Measurements from ENCODE around the gene HES5. TPM values are rescaled to one million over a fixed set of nuclear protein-coding genes. Genes with fewer than 3 reads are reported as not detected.

Gene HES5
- total and polyA plus RNA-seq, 7 experiments from 2014 or later: not detected

DNA sequence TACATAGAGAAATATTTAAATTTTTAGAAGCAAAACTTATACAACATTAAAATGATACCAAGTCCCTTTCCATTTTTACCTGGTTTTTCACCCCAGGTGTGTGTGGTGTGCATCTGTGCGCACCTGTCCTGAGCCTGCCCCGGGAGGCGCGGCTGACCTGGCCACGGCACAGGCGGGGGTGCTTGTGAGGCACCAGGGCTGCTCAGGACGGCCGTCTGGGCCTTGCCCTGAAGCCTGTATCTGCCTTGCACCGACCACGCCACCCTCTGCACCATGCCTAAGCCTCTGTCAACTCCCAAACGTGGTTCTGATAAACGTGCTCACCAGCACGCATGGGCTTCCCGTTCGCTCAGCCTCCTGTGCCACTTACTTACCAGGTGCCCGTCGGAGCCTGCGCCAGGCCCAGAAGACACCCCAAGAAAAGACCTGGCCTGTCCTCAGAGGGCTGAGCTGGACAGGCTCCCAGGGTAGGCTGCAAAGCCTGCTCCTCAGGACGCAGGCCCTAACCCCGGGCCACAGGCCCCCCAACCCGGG is 24.5 kb downstream of the HES5 start:
- Histone ChIP-seq H3K4me3 (ENCODE audit: low read length) (no peak overlapping the region), H3K27me3 (ENCODE audit: control insufficient read depth in 2 of 2, insufficient read depth in 2 of 2, low read length in 2 of 2) (no peaks in the 10 kb centered on the region), H3K36me3 (ENCODE audit: control insufficient read depth in 2 of 3, insufficient read depth in 3 of 3, low read length in 3 of 3) (peaks cover 0 to 33% (median 6%) of the 10 kb centered on the region in 3 experiments), H3K27ac (ENCODE audit: low read depth, low read length) (no peak overlapping the region), H3K4me1 (ENCODE audit: control insufficient read depth in 2 of 2, insufficient read depth in 2 of 2, low read length in 2 of 2) (no peaks in the 10 kb centered on the region), H3K9me3 (ENCODE audit: control insufficient read depth in 2 of 3, low read length in 3 of 3) (no peaks in the 10 kb centered on the region)
- ATAC-seq: no peak
- intact Hi-C loops (cut with micrococcal nuclease): no loop called here
- no peak for DNase-seq
- Mint-ChIP-seq H3K4me3 (no peak overlapping the region), H3K4me1 (peaks cover 0 to 4% (median under 1%) of the 10 kb centered on the region in 7 donors), H3K27me3 (no peaks in the 10 kb centered on the region), H3K27ac (peak overlapping the region in 2 of 9 donors; percentile 23 to 38), H3K36me3 (peaks cover 0 to 4% (median 2%) of the 10 kb centered on the region in 5 donors), H3K9me3 (peaks cover 0 to 2% (median 0%) of the 10 kb centered on the region in 11 donors)
- ChIA-PET CTCF (no interaction called here), POLR2A (interaction anchor here (1.4 kb wide), 1 partner anchor 17 kb away, joined by 3 read pairs; no protein-coding TSS in a partner anchor)

DNA sequence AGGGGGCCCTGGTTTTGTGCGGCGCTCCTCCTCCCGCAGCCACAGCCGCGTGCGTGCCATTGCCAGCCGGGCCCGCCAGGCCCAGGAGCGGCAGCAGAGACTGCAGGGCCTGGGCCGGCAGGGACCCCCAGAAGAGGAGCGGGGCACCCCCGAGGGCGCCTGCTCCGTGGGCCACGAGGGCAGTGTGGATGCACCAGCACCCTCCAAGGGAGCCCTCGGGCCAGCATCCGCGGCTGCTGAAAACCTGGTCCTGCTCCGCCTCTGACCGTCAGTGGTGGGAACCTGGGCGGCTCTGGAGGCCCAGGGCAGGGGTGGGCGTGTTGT is 25.2 kb downstream of the HES5 start:
- Histone ChIP-seq H3K27ac (ENCODE audit: low read depth, low read length) (no peak overlapping the region), H3K36me3 (ENCODE audit: control insufficient read depth in 2 of 3, insufficient read depth in 3 of 3, low read length in 3 of 3) (peaks cover 0 to 27% (median 6%) of the 10 kb centered on the region in 3 experiments), H3K4me1 (ENCODE audit: control insufficient read depth in 2 of 2, insufficient read depth in 2 of 2, low read length in 2 of 2) (peaks cover 5 to 6% of the 10 kb centered on the region in 2 donors), H3K9me3 (ENCODE audit: control insufficient read depth in 2 of 3, low read length in 3 of 3) (no peaks in the 10 kb centered on the region), H3K4me3 (ENCODE audit: low read length) (no peak overlapping the region), H3K27me3 (ENCODE audit: control insufficient read depth in 2 of 2, insufficient read depth in 2 of 2, low read length in 2 of 2) (no peaks in the 10 kb centered on the region)
- ChIA-PET POLR2A (no interaction called here), CTCF (no interaction called here)
- intact Hi-C loops (cut with micrococcal nuclease): no loop called here
- Mint-ChIP-seq H3K4me1 (peaks cover 0 to 10% (median 6%) of the 10 kb centered on the region in 7 donors), H3K4me3 (no peak overlapping the region), H3K27ac (no peak overlapping the region), H3K9me3 (peaks cover 0 to 2% (median 0%) of the 10 kb centered on the region in 11 donors), H3K36me3 (peaks cover 0 to 4% (median 2%) of the 10 kb centered on the region in 5 donors), H3K27me3 (no peaks in the 10 kb centered on the region)
- DNase-seq: no peak
- ATAC-seq: no peak

GRCh38 chr1:2504225-2504948 is 25.7 kb downstream of the HES5 start:
- Mint-ChIP-seq H3K27ac (no peak overlapping the region), H3K27me3 (no peaks in the 10 kb centered on the region), H3K4me3 (no peak overlapping the region), H3K36me3 (peaks cover 0 to 4% (median 2%) of the 10 kb centered on the region in 5 donors), H3K9me3 (peaks cover 0 to 2% (median 0%) of the 10 kb centered on the region in 11 donors), H3K4me1 (peaks cover 0 to 13% (median 9%) of the 10 kb centered on the region in 7 donors)
- POLR2A ChIA-PET: interaction anchor here (1.3 kb wide), 1 partner anchor 10 kb away, joined by 5 read pairs; no protein-coding TSS in a partner anchor
- no peak overlapping the region for H3K4me3 ChIP-seq (ENCODE audit: low read length)
- peaks cover 10 to 11% of the 10 kb centered on the region in 2 donors for H3K4me1 ChIP-seq (ENCODE audit: control insufficient read depth in 2 of 2, insufficient read depth in 2 of 2, low read length in 2 of 2)
- no peaks in the 10 kb centered on the region for H3K9me3 ChIP-seq (ENCODE audit: control insufficient read depth in 2 of 3, low read length in 3 of 3)
- CTCF ChIA-PET: no interaction called here
- H3K27me3 ChIP-seq (ENCODE audit: control insufficient read depth in 2 of 2, insufficient read depth in 2 of 2, low read length in 2 of 2): no peaks in the 10 kb centered on the region
- no peak for DNase-seq
- H3K27ac ChIP-seq (ENCODE audit: low read depth, low read length): no peak overlapping the region
- intact Hi-C loops (cut with micrococcal nuclease): no loop called here
- H3K36me3 ChIP-seq (ENCODE audit: control insufficient read depth in 2 of 3, insufficient read depth in 3 of 3, low read length in 3 of 3): peaks cover 0 to 22% (median 1%) of the 10 kb centered on the region in 3 experiments
- ATAC-seq: no peak

- CTCF ChIA-PET: no interaction called here
- ATAC-seq (no peak), DNase-seq (no peak)
- no peaks in the 10 kb centered on the region for H3K27me3 Mint-ChIP-seq
- H3K4me1 Mint-ChIP-seq: peaks cover 0 to 15% (median 9%) of the 10 kb centered on the region in 7 donors
- POLR2A ChIA-PET: interaction anchor here (1.3 kb wide), 1 partner anchor 10 kb away, joined by 5 read pairs; no protein-coding TSS in a partner anchor
- peaks cover 0 to 15% (median 0%) of the 10 kb centered on the region in 3 experiments for H3K36me3 ChIP-seq (ENCODE audit: control insufficient read depth in 2 of 3, insufficient read depth in 3 of 3, low read length in 3 of 3)
- peaks cover 0 to 2% (median 0%) of the 10 kb centered on the region in 11 donors for H3K9me3 Mint-ChIP-seq
- no peak overlapping the region for H3K4me3 ChIP-seq (ENCODE audit: low read length)
- H3K27ac Mint-ChIP-seq: no peak overlapping the region
- no peaks in the 10 kb centered on the region for H3K9me3 ChIP-seq (ENCODE audit: control insufficient read depth in 2 of 3, low read length in 3 of 3)
- peaks cover 0 to 4% (median 2%) of the 10 kb centered on the region in 5 donors for H3K36me3 Mint-ChIP-seq
- intact Hi-C loops (cut with micrococcal nuclease): no loop called here
- H3K4me3 Mint-ChIP-seq: no peak overlapping the region
- H3K4me1 ChIP-seq (ENCODE audit: control insufficient read depth in 2 of 2, insufficient read depth in 2 of 2, low read length in 2 of 2): peaks cover 13 to 15% of the 10 kb centered on the region in 2 donors
- no peak overlapping the region for H3K27ac ChIP-seq (ENCODE audit: low read depth, low read length)
- H3K27me3 ChIP-seq (ENCODE audit: control insufficient read depth in 2 of 2, insufficient read depth in 2 of 2, low read length in 2 of 2): no peaks in the 10 kb centered on the region
These were observed 26.4 kb downstream of the HES5 start for GRCh38 chr1:2503554-2504224.

DNA sequence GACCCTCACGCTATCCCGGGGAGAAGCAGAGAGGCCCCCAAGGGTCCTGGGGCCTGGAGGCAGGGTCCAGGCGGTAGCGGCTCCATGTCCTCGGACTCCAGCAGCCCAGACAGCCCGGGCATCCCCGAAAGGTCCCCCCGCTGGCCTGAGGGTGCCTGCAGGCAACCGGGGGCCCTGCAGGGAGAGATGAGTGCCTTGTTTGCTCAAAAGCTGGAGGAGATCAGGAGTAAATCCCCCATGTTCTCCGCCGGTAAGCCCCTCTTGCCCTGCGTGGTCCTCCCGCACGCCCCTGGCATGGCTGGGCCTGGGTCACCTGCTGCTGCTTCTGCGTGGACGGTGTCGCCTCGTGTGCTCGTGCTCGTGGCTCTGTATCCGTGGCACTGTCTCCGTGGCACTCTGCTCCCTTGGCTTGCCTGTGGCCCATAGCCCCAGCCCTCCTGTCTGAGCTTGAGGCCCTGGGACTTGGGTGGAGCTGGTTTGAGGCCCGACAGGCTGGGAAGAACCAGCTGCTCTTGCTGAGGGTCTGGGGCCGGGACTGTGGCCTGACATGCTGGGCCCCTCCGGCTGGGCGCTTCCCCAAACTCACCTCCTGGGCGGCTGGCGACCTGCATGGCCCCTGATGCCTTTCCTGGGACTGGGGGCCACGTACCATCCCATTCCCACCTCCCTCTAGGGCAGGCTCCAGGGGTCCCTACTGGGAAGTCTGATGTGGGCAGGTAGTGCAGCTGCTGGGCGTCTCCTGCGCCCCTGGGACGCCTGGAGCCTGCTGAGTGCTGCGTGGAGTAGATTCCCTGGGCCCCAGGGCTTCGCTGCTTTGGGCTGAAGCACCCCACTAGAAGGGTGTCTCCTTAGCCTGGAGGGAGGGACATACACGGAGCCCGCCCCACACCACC is 27.2 kb downstream of the HES5 start:
- Mint-ChIP-seq H3K27ac (no peak overlapping the region), H3K9me3 (peaks cover 0 to 2% (median 0%) of the 10 kb centered on the region in 11 donors), H3K4me1 (peaks cover 0 to 15% (median 9%) of the 10 kb centered on the region in 7 donors), H3K4me3 (no peak overlapping the region), H3K36me3 (no peaks in the 10 kb centered on the region), H3K27me3 (no peaks in the 10 kb centered on the region)
- ChIA-PET CTCF (no interaction called here), POLR2A (interaction anchor here (1.3 kb wide), 1 partner anchor 9 kb away, joined by 5 read pairs; no protein-coding TSS in a partner anchor)
- intact Hi-C loops (cut with micrococcal nuclease): no loop called here
- Histone ChIP-seq H3K4me3 (ENCODE audit: low read length) (no peak overlapping the region), H3K9me3 (ENCODE audit: control insufficient read depth in 2 of 3, low read length in 3 of 3) (no peaks in the 10 kb centered on the region), H3K27ac (ENCODE audit: low read depth, low read length) (no peak overlapping the region), H3K4me1 (ENCODE audit: control insufficient read depth in 2 of 2, insufficient read depth in 2 of 2, low read length in 2 of 2) (peaks cover 13 to 15% of the 10 kb centered on the region in 2 donors), H3K27me3 (ENCODE audit: control insufficient read depth in 2 of 2, insufficient read depth in 2 of 2, low read length in 2 of 2) (no peaks in the 10 kb centered on the region), H3K36me3 (ENCODE audit: control insufficient read depth in 2 of 3, insufficient read depth in 3 of 3, low read length in 3 of 3) (peaks cover 0 to 9% (median 0%) of the 10 kb centered on the region in 3 experiments)
- ATAC-seq (no peak), DNase-seq (no peak)

- Mint-ChIP-seq H3K4me3 (no peak overlapping the region), H3K9me3 (peaks cover 0 to 2% (median 0%) of the 10 kb centered on the region in 11 donors), H3K27me3 (no peaks in the 10 kb centered on the region), H3K36me3 (no peaks in the 10 kb centered on the region), H3K27ac (no peak overlapping the region), H3K4me1 (peaks cover 0 to 15% (median 9%) of the 10 kb centered on the region in 7 donors)
- ChIA-PET CTCF (no interaction called here), POLR2A (no interaction called here)
- DNase-seq: no peak
- intact Hi-C loops (cut with micrococcal nuclease): no loop called here
- H3K27ac ChIP-seq (ENCODE audit: low read depth, low read length): no peak overlapping the region
- H3K27me3 ChIP-seq (ENCODE audit: control insufficient read depth in 2 of 2, insufficient read depth in 2 of 2, low read length in 2 of 2): no peaks in the 10 kb centered on the region
- no peak for ATAC-seq
- peaks cover 0 to 2% (median 0%) of the 10 kb centered on the region in 3 experiments for H3K36me3 ChIP-seq (ENCODE audit: control insufficient read depth in 2 of 3, insufficient read depth in 3 of 3, low read length in 3 of 3)
- H3K9me3 ChIP-seq (ENCODE audit: control insufficient read depth in 2 of 3, low read length in 3 of 3): no peaks in the 10 kb centered on the region
- no peak overlapping the region for H3K4me3 ChIP-seq (ENCODE audit: low read length)
- H3K4me1 ChIP-seq (ENCODE audit: control insufficient read depth in 2 of 2, insufficient read depth in 2 of 2, low read length in 2 of 2): peaks cover 13 to 15% of the 10 kb centered on the region in 2 donors
These were observed 27.9 kb downstream of the HES5 start for GRCh38 chr1:2502210-2502609.
